ENCODE data around the gene CUX1.

GRCh38 chr7:101829821-101830220 is 12.4 kb downstream of the CUX1 start:
- no peak for TF ChIP-seq CREB1 (IDR thresholded peaks at IDR 0.05; ENCODE audit: low read depth)
- no peak for TF ChIP-seq FOXM1 (IDR thresholded peaks at IDR 0.05; ENCODE audit: borderline replicate concordance, low read depth)
- TF ChIP-seq EP300 (IDR thresholded peaks at IDR 0.05; ENCODE audit: borderline replicate concordance) = no peak
- TF ChIP-seq YY1 (IDR thresholded peaks at IDR 0.05; ENCODE audit: low read depth) = no peak
- TF ChIP-seq TAF1 (IDR thresholded peaks at IDR 0.05; ENCODE audit: low read depth) = no peak
- TF ChIP-seq USF1 (IDR thresholded peaks at IDR 0.05) = no peak
